H1 (cell line): ENCODE results near the gene PSMC3. TPM values are rescaled to one million over a fixed set of nuclear protein-coding genes. Genes with fewer than 3 reads are reported as not detected.
A peak's percentile ranks its signal among the peaks of the same experiment; 100 is the strongest.

Experiments
- CTCF ChIA-PET: fragments of 300-600 bp; sonication (Branson Sonifier 250); formaldehyde crosslinking; loops from one replicate; lab custom pipeline; 2021; ENCODE audit not compliant: partially characterized antibody; lab: Charles Lee
- POLR2A ChIA-PET: fragments of 300-600 bp; sonication (Branson Sonifier 250); formaldehyde crosslinking; loops from one replicate; lab custom pipeline; 2021; ENCODE audit warnings: inconsistent platforms; ENCODE audit not compliant: partially characterized antibody; lab: Charles Lee
- DNase-seq, 2 experiments: peaks; one replicate each; pipeline versions ENCODE4 v3.0.0 to v3.0.0-alpha.2; 2010 to 2022; ENCODE audit warnings: low spot score in 2 of 2, low read depth in 1 of 2, mixed read lengths in 1 of 2
- FAIRE-seq: peaks from 2 replicates; lab custom pipeline; 2011; peaks lifted over from hg19 to GRCh38; lab: Jason Lieb, UNC
- H2AFZ ChIP-seq: 2 replicates; pipeline ENCODE4 v1.8.1; 2012; ENCODE audit warnings: low read length, inconsistent platforms
- H2AK5ac ChIP-seq: 2 replicates; pipeline ENCODE4 v1.6.1; 2013; ENCODE audit warnings: low read depth, low read length
- H2BK120ac ChIP-seq: replicated peaks from 2 replicates; pipeline ENCODE3; 2013; ENCODE audit warnings: low read depth, low read length, inconsistent platforms
- H2BK12ac ChIP-seq: 2 replicates; pipeline ENCODE4 v1.6.1; 2013; ENCODE audit warnings: low read depth, low read length
- H2BK15ac ChIP-seq: 2 replicates; pipeline ENCODE4 v1.6.1; 2013; ENCODE audit warnings: low read length
- H2BK20ac ChIP-seq: 2 replicates; pipeline ENCODE4 v1.6.1; 2013; ENCODE audit warnings: low read length
- H2BK5ac ChIP-seq: 2 replicates; pipeline ENCODE4 v1.6.1; 2013; ENCODE audit warnings: low read depth, low read length
- H3K14ac ChIP-seq: 2 replicates; pipeline ENCODE4 v1.6.1; 2013; ENCODE audit warnings: inconsistent platforms; ENCODE audit not compliant: insufficient read length
- H3K18ac ChIP-seq: 2 replicates; pipeline ENCODE4 v1.6.1; 2013; ENCODE audit warnings: low read length; ENCODE audit errors: extremely low read depth
- H3K23ac ChIP-seq: 2 replicates; pipeline ENCODE4 v1.6.1; 2013; ENCODE audit warnings: inconsistent platforms; ENCODE audit not compliant: insufficient read length
- H3K23me2 ChIP-seq: 2 replicates; pipeline ENCODE4 v1.6.1; 2013; ENCODE audit warnings: low read depth, low read length
- H3K27ac ChIP-seq: 2 replicates; pipeline ENCODE4 v1.6.1; 2011; ENCODE audit warnings: low read depth, low read length, inconsistent platforms
- H3K27me3 ChIP-seq, 4 experiments: replicated peaks in 1 of 4; 1 replicate in 1 of 4; 2 replicates in 3 of 4; pipeline versions ENCODE4 v1.6.1 to v1.8.1; 2011 to 2013; ENCODE audit warnings: low read length in 3 of 4, mild to moderate bottlenecking in 3 of 4, inconsistent platforms in 2 of 4, mixed read lengths in 2 of 4, moderate library complexity in 1 of 4; ENCODE audit not compliant: control insufficient read depth in 3 of 4, insufficient read depth in 3 of 4; ENCODE audit errors: extremely low read depth in 1 of 4
- H3K36me3 ChIP-seq, 4 experiments: 2 replicates each; pipeline versions ENCODE4 v1.6.1 to v1.8.1; 2011 to 2013; ENCODE audit warnings: mild to moderate bottlenecking in 4 of 4, low read length in 3 of 4, moderate library complexity in 2 of 4, control low read depth in 1 of 4, inconsistent platforms in 1 of 4; ENCODE audit not compliant: insufficient read depth in 4 of 4, control insufficient read depth in 2 of 4
- H3K4ac ChIP-seq: replicated peaks from 2 replicates; pipeline ENCODE3; 2013; ENCODE audit warnings: low read length, low read depth, mixed read lengths, inconsistent platforms; ENCODE audit not compliant: insufficient read length
- H3K4me1 ChIP-seq, 4 experiments: replicated peaks in 1 of 4; 1 replicate in 1 of 4; 2 replicates in 3 of 4; pipeline versions ENCODE4 v1.6.1 to v1.8.1; 2011 to 2013; ENCODE audit warnings: low read length in 3 of 4, inconsistent platforms in 2 of 4, mixed read lengths in 1 of 4; ENCODE audit not compliant: insufficient read depth in 4 of 4, control insufficient read depth in 3 of 4
- H3K4me2 ChIP-seq, 2 experiments: 2 replicates each; pipeline versions ENCODE4 v1.6.1 to v1.8.1; 2011 to 2013; ENCODE audit warnings: low read depth in 2 of 2, low read length in 2 of 2, control low read depth in 1 of 2, inconsistent platforms in 1 of 2, mild to moderate bottlenecking in 1 of 2; ENCODE audit not compliant: insufficient read depth in 1 of 2
- H3K4me3 ChIP-seq, 4 experiments: fragments of 200-600, 300-600 bp in 1 of 4; sonication (generic), shearing (Covaris generic), sonication (Bioruptor Twin) in 1 of 4; 2 replicates each; pipeline versions ENCODE4 v1.5.1 to v1.8.1; 2011 to 2016; ENCODE audit warnings: low read length in 4 of 4, low read depth in 3 of 4, control low read depth in 2 of 4, inconsistent platforms in 2 of 4, mild to moderate bottlenecking in 2 of 4, mixed read lengths in 1 of 4, moderate library complexity in 1 of 4; ENCODE audit not compliant: insufficient read depth in 2 of 4; ENCODE audit errors: extremely low read depth in 1 of 4
- H3K56ac ChIP-seq: replicated peaks from 2 replicates; pipeline ENCODE3; 2013; ENCODE audit warnings: low read depth, mild to moderate bottlenecking, mixed read lengths, low read length, inconsistent platforms; ENCODE audit not compliant: insufficient read length
- H3K79me1 ChIP-seq: 2 replicates; pipeline ENCODE4 v1.6.1; 2013; ENCODE audit warnings: low read depth, low read length, control low read depth
- H3K79me2 ChIP-seq, 2 experiments: 2 replicates each; pipeline versions ENCODE4 v1.6.1 to v1.8.1; 2012 to 2013; ENCODE audit warnings: low read length in 2 of 2, mild to moderate bottlenecking in 2 of 2, inconsistent platforms in 1 of 2; ENCODE audit not compliant: insufficient read depth in 2 of 2, control insufficient read depth in 1 of 2
- H3K9ac ChIP-seq, 4 experiments: replicated peaks in 1 of 4; 1 replicate in 1 of 4; 2 replicates in 3 of 4; pipeline versions ENCODE4 v1.6.1 to v1.8.1; 2011 to 2013; ENCODE audit warnings: low read depth in 3 of 4, low read length in 3 of 4, control low read depth in 2 of 4, mild to moderate bottlenecking in 2 of 4, moderate library complexity in 2 of 4, inconsistent platforms in 1 of 4; ENCODE audit errors: extremely low read depth in 1 of 4
- H3K9me3 ChIP-seq, 2 experiments: 2 replicates each; pipeline versions ENCODE4 v1.6.1 to v1.8.1; 2012 to 2013; ENCODE audit warnings: mild to moderate bottlenecking in 2 of 2, moderate library complexity in 2 of 2, control low read depth in 1 of 2, inconsistent platforms in 1 of 2, low read depth in 1 of 2, low read length in 1 of 2, mixed read lengths in 1 of 2; ENCODE audit not compliant: insufficient read depth in 2 of 2
- H4K20me1 ChIP-seq, 2 experiments: replicated peaks in 1 of 2; 2 replicates each; pipeline versions ENCODE3 to v1.8.1; 2011 to 2013; ENCODE audit warnings: inconsistent platforms in 2 of 2, low read length in 2 of 2, mild to moderate bottlenecking in 1 of 2; ENCODE audit not compliant: insufficient read depth in 2 of 2, control insufficient read depth in 1 of 2
- H4K5ac ChIP-seq: 2 replicates; pipeline ENCODE4 v1.6.1; 2013; ENCODE audit warnings: low read length, low read depth, mixed read lengths, inconsistent platforms; ENCODE audit not compliant: insufficient read length
- H4K8ac ChIP-seq: 2 replicates; pipeline ENCODE4 v1.8.0; 2013; ENCODE audit warnings: mild to moderate bottlenecking, moderate library complexity, low read length, inconsistent platforms; ENCODE audit not compliant: insufficient read depth; ENCODE audit errors: extremely low read depth
- H4K91ac ChIP-seq: replicated peaks from 2 replicates; pipeline ENCODE3; 2013; ENCODE audit warnings: low read length, mixed read lengths, inconsistent platforms; ENCODE audit not compliant: insufficient read length
- BCL11A ChIP-seq, 2 experiments: IDR thresholded peaks; one replicate each; pipeline ENCODE4 v1.6.1; 2011; ENCODE audit warnings: low read depth in 2 of 2, low read length in 2 of 2, mild to moderate bottlenecking in 2 of 2
- BRCA1 ChIP-seq: IDR thresholded peaks from 2 replicates; pipeline ENCODE4 v1.6.1; 2012; ENCODE audit warnings: low read depth, low read length, improper control_type of control experiment
- CBX5 ChIP-seq: fragments of 300-800, 300-1000 bp; sonication (generic); IDR thresholded peaks from 2 replicates; pipeline ENCODE4 v1.7.1; 2016; ENCODE audit warnings: antibody characterized with exemption, low read length, low read depth
- CBX8 ChIP-seq: fragments of 300-800, 300-1000 bp; sonication (generic); IDR thresholded peaks from 2 replicates; pipeline ENCODE4 v1.7.1; 2016; ENCODE audit warnings: low read depth, low read length, borderline replicate concordance
- GABPA ChIP-seq: IDR thresholded peaks from 2 replicates; pipeline ENCODE4 v1.6.1; 2011; ENCODE audit warnings: mild to moderate bottlenecking, low read length, moderate library complexity, borderline replicate concordance; ENCODE audit not compliant: insufficient read depth
- RNF2 ChIP-seq: fragments of 200-900, 300-1000 bp; sonication (generic); IDR thresholded peaks from 2 replicates; pipeline ENCODE4 v1.7.1; 2016; ENCODE audit warnings: borderline replicate concordance, low read depth, mild to moderate bottlenecking, antibody characterized with exemption, low read length; ENCODE audit not compliant: poor library complexity, severe bottlenecking; ENCODE audit errors: missing control alignments
- SIX5 ChIP-seq: IDR thresholded peaks from 2 replicates; pipeline ENCODE4 v1.6.1; 2011; ENCODE audit warnings: mild to moderate bottlenecking, low read depth, low read length
- SP4 ChIP-seq: IDR thresholded peaks from 2 replicates; pipeline ENCODE4 v1.6.1; 2012; ENCODE audit warnings: low read length, inconsistent platforms
- TAF1 ChIP-seq: IDR thresholded peaks from 2 replicates; pipeline ENCODE4 v1.6.1; 2011; ENCODE audit warnings: mild to moderate bottlenecking, low read depth, low read length
- TCF12 ChIP-seq: IDR thresholded peaks from 2 replicates; pipeline ENCODE4 v1.6.1; 2011; ENCODE audit warnings: low read depth, mild to moderate bottlenecking, low read length
- ZNF274 ChIP-seq: IDR thresholded peaks from 2 replicates; pipeline ENCODE4 v1.7.0; 2012; ENCODE audit warnings: low read length, borderline replicate concordance; ENCODE audit errors: extremely low read depth
- WGBS, 2 experiments: shearing (Covaris generic) in 1 of 2; methylation state at CpG; one replicate each; pipeline versions ENCODE4 v1.1.6 to v1.1.7; 2013 to 2015; ENCODE audit warnings: low lambda C conversion rate in 2 of 2, mixed read lengths in 2 of 2, inconsistent platforms in 1 of 2, low coverage in 1 of 2, missing lambda C conversion rate in 1 of 2; ENCODE audit not compliant: insufficient replicate concordance in 2 of 2, insufficient coverage in 1 of 2, insufficient read length in 1 of 2; ENCODE audit errors: extremely low coverage in 1 of 2, missing lambda C conversion rate in 1 of 2; 5-methylcytosine and 5-hydroxymethylcytosine counted together
- polyA plus RNA-seq, 7 experiments: library from polyadenylated mRNA; depleted of rRNA in 3 of 7; stranded (reverse) in 5 of 7; unstranded in 2 of 7; fragments of >200 nt in 5 of 7; fragments of 200-250 nt in 2 of 7; gene quantifications; 1 replicate in 5 of 7; 2 replicates in 1 of 7; 4 replicates in 1 of 7; pipeline versions ENCODE4 v1.2.1 to v1.2.3, GENCODE V29; 2011 to 2013; ENCODE audit warnings: missing spikeins in 2 of 7, mixed read lengths in 2 of 7
- total RNA-seq: library from RNA; stranded (reverse); fragmentation: NEBNext Ultra II Directional; extraction: Animal tissue kit (Norgen Biotek cat#: 25700); gene quantifications from 2 replicates; pipeline ENCODE4 v1.2.1, GENCODE V29; 2021

Gene PSMC3
- total and polyA plus RNA-seq, 2 of the 8 experiments (the other 6 are each of a cell fraction or from before 2014, with no cell fraction given) = 105 to 160 TPM

- no peak overlapping the region for H4K5ac ChIP-seq
- H3K23me2 ChIP-seq = peaks cover 9% of the 10 kb centered on the region; the same call in 1 of the 2 replicates
- H3K9me3 ChIP-seq = no peaks in the 10 kb centered on the region
- peaks cover 0 to 2% of the 10 kb centered on the region in 2 experiments for H4K20me1 ChIP-seq
- no peak overlapping the region for H3K23ac ChIP-seq
- no peak for DNase-seq
- H2BK120ac ChIP-seq = no peak overlapping the region
- FAIRE-seq = no peak
- H2BK15ac ChIP-seq = no peak overlapping the region
- H3K4ac ChIP-seq = no peak overlapping the region
- no peak overlapping the region for H3K9ac ChIP-seq
- H2BK20ac ChIP-seq = no peak overlapping the region
- no peak overlapping the region for H3K4me3 ChIP-seq
- H3K14ac ChIP-seq = no peak overlapping the region
- WGBS, 2 experiments = 94% methylated on average over 5 of the region's 5 CpGs; no CpG with 5 or more reads in 1 of the 2 experiments
- TF ChIP-seq CBX5 = no peak
- TF ChIP-seq SP4 = no peak
- no peak for TF ChIP-seq TCF12
- no peak for TF ChIP-seq GABPA
- TF ChIP-seq BRCA1 = no peak
- no peak for TF ChIP-seq SIX5
- no peak for TF ChIP-seq CBX8
- TF ChIP-seq TAF1 = no peak
- no peak for TF ChIP-seq ZNF274
- no peak for TF ChIP-seq RNF2
- no peak for TF ChIP-seq BCL11A (IDR thresholded peaks at IDR 0.05; ENCODE audit: low read depth in 2 of 2, low read length in 2 of 2)
- ChIA-PET POLR2A (interaction anchor here (1.5 kb wide), 3 partner anchors 17 to 141 kb away, joined by 3 to 5 read pairs (median 4); partner anchors contain the start of gene SLC39A13), CTCF (interaction anchor here (0.6 to 1.7 kb wide), 6 partner anchors 10 to 35 kb away, joined by 3 to 11 read pairs (median 4); no protein-coding TSS in a partner anchor)
- H4K91ac ChIP-seq = no peak overlapping the region
- no peak overlapping the region for H3K56ac ChIP-seq
- no peak overlapping the region for H4K8ac ChIP-seq
- H3K4me2 ChIP-seq = no peak overlapping the region
- no peaks in the 10 kb centered on the region for H3K79me1 ChIP-seq
- H3K36me3 ChIP-seq = no peaks in the 10 kb centered on the region
- peak overlapping the region; percentile 80; the same call in 1 of the 2 replicates for H2BK12ac ChIP-seq
- peaks cover 0 to 5% (median 2%) of the 10 kb centered on the region in 4 experiments; a peak in 5 of 7 replicates for H3K4me1 ChIP-seq
- no peak overlapping the region for H2AK5ac ChIP-seq
- H3K27me3 ChIP-seq = no peaks in the 10 kb centered on the region
- H2BK5ac ChIP-seq = no peak overlapping the region
- no peak overlapping the region for H3K27ac ChIP-seq
- no peaks in the 10 kb centered on the region for H3K79me2 ChIP-seq
- H3K18ac ChIP-seq = no peak overlapping the region
- no peak overlapping the region for H2AFZ ChIP-seq
Measured at GRCh38 chr11:47377571-47378009, 48.6 kb downstream of the PSMC3 start.
